ENCODE data around the gene INO80E. TPM values are rescaled to one million over a fixed set of nuclear protein-coding genes. Genes with fewer than 3 reads are reported as not detected.

The INO80E gene
- total RNA-seq, 1 donor = 25.9 TPM

DNA sequence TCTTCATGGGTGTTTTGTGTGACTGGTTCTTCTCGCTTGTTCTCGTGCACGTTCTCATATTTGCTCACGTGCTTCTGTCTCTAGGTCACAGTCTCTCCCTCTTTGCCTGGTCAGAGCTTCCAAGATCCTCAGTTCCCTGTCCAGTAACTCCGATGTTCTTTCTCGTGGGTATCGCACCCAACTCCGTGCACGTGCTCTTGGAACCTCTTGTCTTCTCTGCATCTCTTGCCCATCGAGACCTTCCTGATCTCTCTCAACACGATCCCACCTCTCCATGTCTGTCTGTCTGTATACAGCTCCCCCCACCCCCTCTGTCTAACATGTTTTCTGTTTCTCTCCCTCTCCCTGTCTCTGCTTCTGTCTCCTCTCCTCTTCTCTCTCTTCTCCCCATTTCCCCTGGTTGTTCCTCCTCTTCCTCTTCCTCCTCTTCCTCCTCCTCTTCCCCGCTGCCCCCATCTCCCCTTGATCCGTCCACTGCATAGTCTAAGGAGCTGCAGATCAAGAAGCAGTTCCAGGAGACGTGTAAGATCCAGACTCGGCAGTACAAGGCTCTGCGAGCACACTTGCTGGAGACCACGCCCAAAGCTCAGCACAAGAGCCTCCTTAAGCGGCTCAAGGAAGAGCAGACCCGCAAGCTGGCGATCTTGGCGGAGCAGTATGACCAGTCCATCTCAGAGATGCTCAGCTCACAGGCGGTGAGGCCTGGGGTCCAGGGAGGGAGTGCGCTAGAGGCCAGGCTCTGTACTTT, 6.8 kb upstream of the INO80E start:
- TF ChIP-seq, protein P1, sequence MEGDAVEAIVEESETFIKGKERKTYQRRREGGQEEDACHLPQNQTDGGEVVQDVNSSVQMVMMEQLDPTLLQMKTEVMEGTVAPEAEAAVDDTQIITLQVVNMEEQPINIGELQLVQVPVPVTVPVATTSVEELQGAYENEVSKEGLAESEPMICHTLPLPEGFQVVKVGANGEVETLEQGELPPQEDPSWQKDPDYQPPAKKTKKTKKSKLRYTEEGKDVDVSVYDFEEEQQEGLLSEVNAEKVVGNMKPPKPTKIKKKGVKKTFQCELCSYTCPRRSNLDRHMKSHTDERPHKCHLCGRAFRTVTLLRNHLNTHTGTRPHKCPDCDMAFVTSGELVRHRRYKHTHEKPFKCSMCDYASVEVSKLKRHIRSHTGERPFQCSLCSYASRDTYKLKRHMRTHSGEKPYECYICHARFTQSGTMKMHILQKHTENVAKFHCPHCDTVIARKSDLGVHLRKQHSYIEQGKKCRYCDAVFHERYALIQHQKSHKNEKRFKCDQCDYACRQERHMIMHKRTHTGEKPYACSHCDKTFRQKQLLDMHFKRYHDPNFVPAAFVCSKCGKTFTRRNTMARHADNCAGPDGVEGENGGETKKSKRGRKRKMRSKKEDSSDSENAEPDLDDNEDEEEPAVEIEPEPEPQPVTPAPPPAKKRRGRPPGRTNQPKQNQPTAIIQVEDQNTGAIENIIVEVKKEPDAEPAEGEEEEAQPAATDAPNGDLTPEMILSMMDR (IDR thresholded peaks at IDR 0.05; ENCODE audit: insufficient read depth, low read depth, low read length) = no peak
- H3K4me3 ChIP-seq (ENCODE audit: low read depth, low read length) = no peak overlapping the region
- DNase-seq (ENCODE audit: low read depth) = no peak

DNA sequence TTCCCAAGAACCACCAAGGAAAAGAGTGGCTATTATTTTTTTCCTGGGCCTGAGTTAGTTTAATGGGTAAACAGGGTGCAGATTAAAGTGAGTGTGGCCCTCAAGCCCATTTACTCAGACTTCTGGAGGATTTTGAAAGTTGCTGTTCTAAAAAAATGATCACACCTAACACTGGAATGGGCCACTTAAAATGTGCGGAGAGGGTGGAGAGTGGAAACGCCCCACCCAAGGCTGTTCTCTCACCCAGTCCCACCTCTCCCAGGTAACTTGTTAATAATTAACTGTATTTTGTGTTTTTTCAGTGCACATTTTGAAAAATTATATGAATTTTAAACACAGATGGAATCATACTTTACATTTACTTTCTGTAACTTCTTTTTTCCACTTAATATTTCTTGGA, 6.0 kb upstream of the INO80E start:
- no peak for DNase-seq (ENCODE audit: low read depth)
- no peak overlapping the region for H3K4me3 ChIP-seq (ENCODE audit: low read depth, low read length)
- TF ChIP-seq, protein P1 (IDR thresholded peaks at IDR 0.05; ENCODE audit: insufficient read depth, low read depth, low read length) = no peak

DNA sequence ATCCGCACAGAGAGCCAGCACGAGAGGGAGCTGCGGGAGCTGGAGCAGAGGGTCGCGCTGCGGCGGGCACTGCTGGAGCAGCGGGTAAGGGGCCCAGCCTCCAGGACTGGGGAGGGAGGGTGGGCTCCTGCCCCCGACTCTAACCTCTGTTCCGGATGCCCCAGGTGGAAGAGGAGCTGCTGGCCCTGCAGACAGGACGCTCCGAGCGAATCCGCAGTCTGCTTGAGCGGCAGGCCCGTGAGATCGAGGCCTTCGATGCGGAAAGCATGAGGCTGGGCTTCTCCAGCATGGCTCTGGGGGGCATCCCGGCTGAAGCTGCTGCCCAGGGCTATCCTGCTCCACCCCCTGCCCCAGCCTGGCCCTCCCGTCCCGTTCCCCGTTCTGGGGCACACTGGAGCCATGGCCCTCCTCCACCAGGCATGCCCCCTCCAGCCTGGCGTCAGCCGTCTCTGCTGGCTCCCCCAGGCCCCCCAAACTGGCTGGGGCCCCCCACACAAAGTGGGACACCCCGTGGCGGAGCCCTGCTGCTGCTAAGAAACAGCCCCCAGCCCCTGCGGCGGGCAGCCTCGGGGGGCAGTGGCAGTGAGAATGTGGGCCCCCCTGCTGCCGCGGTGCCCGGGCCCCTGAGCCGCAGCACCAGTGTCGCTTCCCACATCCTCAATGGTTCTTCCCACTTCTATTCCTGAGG, 5.0 kb upstream of the INO80E start:
- TF ChIP-seq, protein P1 (IDR thresholded peaks at IDR 0.05; ENCODE audit: insufficient read depth, low read depth, low read length) = no peak
- no peak for DNase-seq (ENCODE audit: low read depth)
- H3K4me3 ChIP-seq (ENCODE audit: low read depth, low read length) = no peak overlapping the region

DNA sequence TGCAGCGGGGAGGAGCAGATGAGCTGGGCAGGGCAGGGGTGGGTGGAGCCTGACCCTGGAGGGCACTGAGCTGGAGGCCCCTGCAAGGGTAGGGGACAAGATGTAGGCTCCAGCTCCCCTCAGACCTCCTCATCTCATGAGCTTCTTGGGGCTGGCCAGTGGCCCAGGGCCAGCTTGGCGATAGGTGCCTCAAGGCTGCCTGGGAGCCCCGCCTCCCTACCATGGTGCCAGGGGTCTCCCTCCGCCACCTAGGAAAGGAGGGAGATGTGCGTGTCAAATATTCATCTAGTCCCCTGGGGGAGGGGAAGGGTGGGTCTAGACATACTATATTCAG, 4.5 kb upstream of the INO80E start:
- DNase-seq (ENCODE audit: low read depth) = no peak
- no peak overlapping the region for H3K4me3 ChIP-seq (ENCODE audit: low read depth, low read length)
- TF ChIP-seq, protein P1 (IDR thresholded peaks at IDR 0.05; ENCODE audit: insufficient read depth, low read depth, low read length) = no peak

DNA sequence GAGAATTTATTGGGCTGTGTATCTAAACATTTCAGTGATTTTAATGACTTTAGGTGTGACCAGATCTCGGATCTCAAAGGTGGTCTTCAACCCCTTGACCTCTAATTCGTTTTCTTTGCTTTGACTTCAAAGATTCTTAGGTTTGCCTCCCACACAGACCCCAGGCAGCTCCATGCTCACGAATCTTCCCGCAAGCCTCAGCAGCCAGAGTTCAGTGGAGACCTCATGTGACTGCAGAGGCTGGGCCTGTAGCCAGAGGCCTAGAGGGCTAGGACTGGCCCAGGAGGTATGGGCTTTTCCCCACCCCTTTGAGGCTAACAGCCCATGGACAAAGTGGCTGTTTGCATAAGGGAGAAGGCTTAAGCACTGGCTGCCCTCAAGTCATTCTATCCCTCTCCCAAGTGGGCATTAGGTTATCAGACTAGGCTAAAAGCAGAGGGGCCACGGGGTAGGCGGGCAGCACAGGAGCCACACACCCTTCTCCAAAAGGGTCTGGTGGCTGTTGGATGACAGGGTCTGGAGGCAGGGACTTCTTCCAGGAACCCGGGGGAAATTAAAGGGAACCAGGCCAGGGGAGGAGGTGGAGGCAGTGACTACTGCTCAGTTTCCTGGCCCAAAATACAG, 3.6 kb upstream of the INO80E start:
- peak; percentile 48 for DNase-seq (ENCODE audit: low read depth)
- no peak overlapping the region for H3K4me3 ChIP-seq (ENCODE audit: low read depth, low read length)
- TF ChIP-seq, protein P1 (IDR thresholded peaks at IDR 0.05; ENCODE audit: insufficient read depth, low read depth, low read length) = no peak

DNA sequence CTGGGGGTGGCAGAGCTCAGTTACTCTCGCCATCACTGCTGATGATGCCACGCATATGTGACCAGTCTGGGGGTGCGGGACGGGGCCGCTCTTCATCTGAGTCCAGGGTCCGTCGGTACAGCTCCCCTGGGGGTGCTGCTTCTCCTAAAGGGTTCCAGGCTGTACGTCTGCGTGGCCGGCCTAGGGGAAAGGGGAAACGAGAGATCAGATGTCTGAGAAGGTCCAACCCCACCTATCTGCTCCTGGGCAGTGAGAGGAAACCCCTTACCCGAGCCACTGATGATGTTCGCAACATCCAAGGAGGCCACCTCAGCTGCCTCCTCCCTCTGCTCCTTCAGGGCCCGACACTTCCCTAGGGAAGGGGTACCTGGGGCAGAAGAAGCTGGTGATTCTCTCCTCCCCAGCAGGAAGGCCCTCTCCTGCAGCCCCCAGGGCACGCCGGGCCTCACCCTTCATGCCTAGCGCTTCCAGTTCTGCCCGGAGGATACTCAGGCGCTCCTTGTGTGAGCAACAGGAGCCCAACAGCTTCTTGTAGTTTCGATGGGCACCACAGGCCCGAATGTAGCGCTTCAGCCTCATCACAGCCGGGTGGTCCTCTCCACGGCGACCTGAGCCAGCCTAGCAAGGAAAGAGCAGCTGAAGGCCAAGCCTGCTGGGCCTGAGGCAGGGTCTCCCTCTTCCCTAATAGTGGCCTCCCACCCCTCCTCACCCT, 2.7 kb upstream of the INO80E start:
- no peak overlapping the region for H3K4me3 ChIP-seq (ENCODE audit: low read depth, low read length)
- TF ChIP-seq, protein P1 (IDR thresholded peaks at IDR 0.05; ENCODE audit: insufficient read depth, low read depth, low read length) = no peak
- no peak for DNase-seq (ENCODE audit: low read depth)

Measured in fibroblast of villous mesenchyme (primary cell).